T-helper 1 cell treated with Interleukin-12 subunit alpha and Interleukin-12 subunit beta and Interleukin-4 antibody, amounts not matched to agents 30 ng/mL and 1 ng/mL, for 36 hours (primary cell): ENCODE data around the gene TANGO6. TPM values are rescaled to one million over a fixed set of nuclear protein-coding genes. Genes with fewer than 3 reads are reported as not detected.

Experiments used
- intact Hi-C: fragments of 100-400 bp; cut with micrococcal nuclease; formaldehyde crosslinking; loops from one replicate; pipeline ENCODE4 v1.15.1; 2024
- total RNA-seq: library from RNA; stranded (reverse); gene quantifications from 2 replicates; pipeline ENCODE4 v1.2.3, GENCODE V29; 2022

TANGO6 gene
- total RNA-seq, 1 donor from 2014 or later: 24.7 TPM

DNA sequence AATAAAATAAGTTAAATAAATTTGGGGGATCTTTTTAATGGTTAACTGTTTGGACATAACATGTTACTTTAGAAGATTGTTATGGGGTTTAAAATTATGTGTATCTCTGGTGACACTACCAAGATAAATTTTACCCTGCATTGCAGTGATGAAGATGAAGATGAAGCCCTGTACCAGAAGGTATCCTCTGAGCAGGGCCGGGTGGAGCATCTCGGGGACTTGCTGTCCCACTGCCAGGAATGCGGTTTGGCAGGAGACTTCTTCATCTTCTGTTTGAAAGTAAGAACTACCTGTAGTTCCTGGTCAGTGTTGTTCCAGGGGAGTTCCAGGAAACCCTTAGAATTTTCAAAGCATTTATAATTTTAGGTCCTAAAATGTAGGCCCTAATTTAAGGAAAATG, 64.0 kb downstream of the TANGO6 start:
- intact Hi-C loops: no loop called here

DNA sequence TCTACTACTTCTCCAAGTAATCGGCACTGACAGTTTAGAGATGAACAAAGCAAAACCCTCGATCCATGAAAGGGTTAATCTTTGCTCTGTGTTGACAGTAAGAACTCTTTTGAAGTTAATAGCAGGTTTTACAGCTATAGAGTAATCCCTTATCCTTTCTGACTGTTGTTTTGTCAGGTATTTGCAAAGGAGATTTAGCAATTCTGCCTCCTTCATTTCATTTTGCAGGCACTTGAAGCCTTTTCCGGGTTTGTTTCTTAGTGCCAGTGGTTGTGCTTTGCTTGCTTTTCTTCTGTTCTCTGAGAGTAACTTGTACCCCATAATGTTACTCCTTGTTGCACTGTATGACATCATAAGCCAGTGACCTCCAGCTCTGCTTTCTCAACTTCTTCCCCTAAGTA, 64.5 kb downstream of the TANGO6 start:
- intact Hi-C loops: no loop called here

DNA sequence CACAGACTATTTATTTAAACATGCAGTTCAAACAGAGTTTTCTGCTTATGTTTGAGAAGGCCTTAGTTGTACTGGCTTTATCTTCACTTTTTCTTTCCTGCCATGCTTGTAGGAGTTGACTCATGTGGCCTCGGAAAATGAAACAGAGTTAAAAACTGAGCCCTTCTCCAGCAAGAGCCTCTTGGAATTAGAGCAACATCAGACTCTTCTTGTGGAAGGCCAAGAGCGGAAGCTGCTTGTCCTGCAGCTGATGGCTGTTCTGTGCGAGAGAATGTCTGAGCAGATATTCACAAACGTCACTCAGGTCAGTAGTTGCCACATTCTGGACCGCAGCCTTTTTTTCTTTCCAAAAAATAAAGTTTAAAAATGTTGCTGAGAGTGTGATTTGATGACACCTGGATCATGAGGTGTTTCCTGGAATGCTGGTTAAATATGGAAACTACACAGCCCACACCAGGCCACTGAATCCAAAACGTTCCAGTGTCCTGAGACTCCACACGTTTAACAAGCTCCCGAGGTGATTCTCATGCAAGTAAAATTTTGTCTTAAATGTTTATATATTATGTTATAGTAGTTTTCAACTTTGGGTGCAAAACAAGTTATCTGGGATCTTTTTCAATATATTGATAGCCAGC, 65.9 kb downstream of the TANGO6 start:
- intact Hi-C loops: no loop called here

DNA sequence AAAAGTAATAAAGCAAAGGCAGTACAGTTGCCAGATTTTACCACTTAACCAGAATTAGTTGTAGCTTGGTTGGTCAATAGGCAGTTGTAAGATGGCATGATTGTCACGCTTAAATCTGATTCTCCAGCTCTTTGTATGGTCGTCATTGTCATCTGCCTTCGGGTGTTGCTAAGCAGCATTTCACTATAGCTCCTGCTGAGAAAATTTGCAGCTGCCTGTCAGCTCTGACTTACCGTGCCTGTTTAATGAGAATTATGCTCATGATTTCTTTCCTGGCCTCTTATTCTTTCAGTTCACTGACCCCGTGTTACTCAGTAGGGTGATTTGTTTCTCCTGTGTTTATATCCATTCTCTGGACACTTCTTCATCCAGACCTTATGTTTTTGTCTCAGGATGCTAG, 66.7 kb downstream of the TANGO6 start:
- intact Hi-C loops: no loop called here

GRCh38 chr16:68915589-68915988, 72.3 kb downstream of the TANGO6 start:
- intact Hi-C loops: no loop called here

DNA sequence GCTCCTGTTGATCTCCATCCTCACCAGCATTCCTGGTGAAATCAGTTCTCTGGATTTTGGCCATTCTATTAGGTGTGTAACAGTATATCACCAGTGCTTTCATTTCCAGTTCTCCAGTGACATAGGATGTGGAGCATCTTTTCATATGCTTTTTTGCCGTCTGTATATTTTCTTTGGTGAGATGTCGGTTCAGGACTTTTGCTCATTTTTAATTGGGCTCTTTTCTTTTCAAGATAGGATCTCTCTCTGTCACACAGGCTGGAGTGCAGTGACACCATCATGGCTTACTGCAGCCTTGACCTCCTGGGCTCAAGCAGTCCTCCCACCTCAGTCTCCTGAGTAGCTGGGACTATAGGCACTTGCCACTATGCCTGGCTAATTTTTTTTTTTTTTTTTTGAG, 74.2 kb downstream of the TANGO6 start:
- intact Hi-C loops: no loop called here

DNA sequence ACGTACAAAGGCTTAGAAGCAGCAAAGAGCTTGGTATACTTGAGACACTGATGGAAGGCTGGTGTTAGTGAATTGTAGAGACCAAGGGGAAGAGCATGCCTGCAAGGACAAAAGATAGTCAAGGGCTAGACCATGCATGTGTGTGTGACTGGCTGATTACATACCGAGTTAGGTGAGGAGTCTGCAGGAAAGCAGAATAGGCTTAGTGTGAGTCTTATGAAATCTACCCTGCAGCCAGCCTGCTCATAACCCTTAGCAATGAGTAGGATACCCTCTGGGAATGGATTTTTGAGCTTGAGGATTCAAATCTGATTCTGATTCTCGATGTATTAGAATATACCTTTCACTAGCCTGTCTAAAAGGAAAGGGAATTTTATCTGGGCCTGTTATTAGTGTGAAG, 77.0 kb downstream of the TANGO6 start:
- intact Hi-C loops: no loop called here

DNA sequence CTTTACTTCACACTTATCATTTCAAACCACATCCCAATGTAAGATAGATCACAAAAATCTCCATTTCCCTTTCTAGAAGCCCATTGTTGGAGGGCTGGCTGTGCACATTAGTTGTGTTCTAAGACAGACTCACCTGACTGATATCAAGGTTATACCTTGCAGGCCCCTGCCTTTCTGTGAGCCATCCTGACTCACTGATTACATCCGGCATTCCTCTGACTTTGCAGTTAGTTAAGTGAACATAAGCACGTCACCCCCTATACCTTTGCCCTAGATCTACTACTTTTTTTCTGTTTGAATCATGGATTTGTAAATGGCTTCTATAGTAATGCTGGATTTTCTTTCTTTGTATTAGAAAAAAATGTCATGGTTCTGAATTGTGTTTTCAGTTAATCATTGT, 78.3 kb downstream of the TANGO6 start:
- intact Hi-C loops: no loop called here

GRCh38 chr16:68923116-68923515, 79.8 kb downstream of the TANGO6 start:
- intact Hi-C loops: no loop called here

DNA sequence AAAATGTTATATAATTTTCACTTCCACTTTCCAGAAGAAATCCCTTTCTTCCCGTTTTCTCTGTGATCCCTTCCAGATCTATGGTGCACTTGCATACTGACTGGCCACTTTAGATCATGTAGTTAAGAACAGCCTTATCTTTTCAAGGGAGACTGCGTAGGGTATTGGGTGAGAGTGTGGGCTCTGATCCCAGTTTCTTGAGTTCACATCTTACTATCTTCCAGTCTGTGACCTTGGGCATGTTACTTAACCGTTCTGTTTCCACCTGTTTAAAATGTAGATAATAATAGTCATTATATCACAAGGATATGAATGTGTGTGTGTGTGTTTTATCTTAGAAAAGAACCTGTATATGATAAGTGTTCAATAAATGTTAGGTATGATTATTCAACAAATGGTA, 83.7 kb downstream of the TANGO6 start:
- intact Hi-C loops: no loop called here

- intact Hi-C loops: no loop called here
Observed at GRCh38 chr16:68931196-68931595, 87.9 kb downstream of the TANGO6 start.

- intact Hi-C loops: no loop called here
Observed at GRCh38 chr16:68934402-68934801, 91.1 kb downstream of the TANGO6 start.

DNA sequence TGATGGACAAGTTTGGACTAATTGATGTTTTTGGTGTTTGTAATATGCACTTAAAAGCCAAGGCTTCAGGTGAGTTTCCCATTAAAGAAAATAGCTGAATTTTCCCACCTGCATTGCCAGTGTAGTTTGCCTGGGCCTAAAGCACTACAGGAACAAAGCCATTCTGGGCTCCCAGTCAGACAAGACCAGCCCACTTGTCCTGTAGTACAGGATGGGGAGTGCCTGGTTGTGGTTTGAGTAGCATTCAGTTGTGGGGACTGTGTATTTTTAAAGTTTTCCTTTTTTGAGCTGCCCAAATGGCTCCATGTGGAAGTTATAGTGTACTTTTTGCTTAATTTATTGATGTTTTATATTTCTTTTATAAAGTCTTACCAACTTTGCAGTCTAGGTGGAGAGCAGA, 91.7 kb downstream of the TANGO6 start:
- intact Hi-C loops: no loop called here

- intact Hi-C loops: no loop called here
Observed at GRCh38 chr16:68936736-68937631, 93.7 kb downstream of the TANGO6 start.

DNA sequence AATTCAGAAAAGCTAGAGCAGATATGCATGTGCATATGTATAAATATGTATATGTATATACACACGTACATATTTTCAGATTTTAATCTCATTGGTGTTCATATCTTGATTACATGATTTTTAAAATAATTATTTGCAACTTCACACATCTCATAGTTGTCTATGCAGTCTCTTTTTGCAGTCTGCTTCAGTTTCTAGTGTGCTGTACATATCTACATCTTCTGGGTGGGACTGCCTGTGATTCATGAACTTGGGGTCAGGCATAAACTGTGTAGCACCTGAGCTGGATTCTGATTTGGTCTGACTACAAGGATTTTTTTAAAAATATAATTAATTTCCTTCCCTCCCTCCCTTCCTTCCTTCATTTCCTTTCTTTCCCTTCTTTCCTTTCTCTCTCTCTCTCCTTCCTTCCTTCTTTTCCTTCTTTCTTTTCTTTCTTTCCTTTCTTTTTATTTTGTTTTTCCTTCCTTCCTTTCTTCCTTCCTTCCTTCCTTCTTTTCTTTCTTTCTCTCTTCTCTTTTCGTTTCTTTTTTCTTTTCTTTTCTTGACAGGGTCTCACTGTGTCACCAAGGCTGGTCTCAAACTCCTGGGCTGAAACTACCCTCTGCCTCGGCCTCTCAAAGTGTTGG, 96.5 kb downstream of the TANGO6 start:
- intact Hi-C loops: no loop called here

DNA sequence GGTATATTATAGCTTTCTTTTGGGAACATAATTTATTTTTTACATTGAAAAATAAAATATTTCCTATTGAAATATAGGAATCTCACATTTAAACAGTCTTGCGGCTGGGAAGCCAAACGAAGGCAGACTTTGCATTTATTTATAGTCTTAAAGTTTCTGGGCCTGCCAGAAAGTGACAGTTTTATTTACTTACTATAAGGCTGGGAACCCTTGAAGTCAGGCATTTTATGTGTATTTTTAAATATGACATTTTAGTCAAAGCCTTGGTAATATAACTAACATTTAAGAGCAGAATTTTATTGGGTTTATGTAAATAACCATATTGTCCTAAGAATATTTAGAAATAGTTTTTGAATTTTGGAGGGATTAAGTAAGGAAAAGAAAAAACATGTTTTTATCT, 97.5 kb downstream of the TANGO6 start:
- intact Hi-C loops: no loop called here

DNA sequence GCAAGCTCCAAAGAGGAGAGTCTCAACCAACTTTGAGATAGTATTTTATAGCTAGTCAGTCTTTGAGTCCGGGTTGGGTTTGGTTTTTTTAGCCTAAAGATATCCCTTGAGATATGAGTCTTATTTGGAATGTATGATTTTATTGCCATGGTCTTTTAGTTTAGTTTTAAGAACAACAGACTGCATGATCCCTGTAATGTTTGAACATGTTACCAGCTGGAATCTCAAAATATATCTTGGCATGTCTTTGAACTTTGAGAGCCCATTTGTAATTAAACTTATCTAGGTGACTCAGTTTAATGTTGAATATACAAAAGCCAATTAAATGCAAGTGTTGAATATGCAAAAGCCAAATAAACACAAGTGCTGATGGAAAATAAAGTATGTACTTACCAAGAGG, 100.6 kb downstream of the TANGO6 start:
- intact Hi-C loops: no loop called here

- intact Hi-C loops: no loop called here
Observed at GRCh38 chr16:68948230-68948910, 105.0 kb downstream of the TANGO6 start.

GRCh38 chr16:68951991-68952877, 108.9 kb downstream of the TANGO6 start:
- intact Hi-C loops: no loop called here

DNA sequence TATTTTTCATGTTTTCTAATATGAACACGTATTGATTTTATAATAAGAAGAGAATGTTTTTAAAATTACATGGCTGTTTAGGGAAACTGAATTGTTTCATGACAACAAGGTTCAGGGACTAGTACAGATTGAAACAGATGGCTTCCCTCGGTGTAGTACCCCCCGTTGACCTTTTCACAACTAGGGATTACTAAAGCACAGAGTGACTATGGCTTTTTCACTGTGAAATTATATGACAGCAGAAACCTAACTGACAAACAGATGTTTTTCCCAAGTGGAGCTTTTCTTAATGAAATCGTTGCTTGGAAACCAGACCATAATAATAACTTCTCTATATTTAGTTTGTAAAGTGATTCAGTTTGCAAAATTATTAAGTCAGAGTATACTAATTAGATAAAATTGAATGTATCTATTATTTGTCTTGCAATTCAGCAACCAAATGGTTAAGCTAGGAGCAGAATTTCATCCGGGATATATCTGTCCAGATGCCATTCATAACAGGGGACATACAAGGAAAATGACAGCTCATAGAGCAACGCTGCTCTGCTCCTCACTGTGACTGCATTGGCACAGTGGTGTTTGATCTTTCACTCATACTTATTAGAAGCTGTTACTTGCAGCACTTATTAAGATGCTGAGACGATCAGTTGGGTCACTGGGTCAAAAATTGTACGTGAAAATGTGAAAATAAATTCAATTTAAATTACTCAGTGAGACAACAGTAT, 111.7 kb downstream of the TANGO6 start:
- intact Hi-C loops: no loop called here
